ENCODE data around the gene CAVIN2. TPM values are rescaled to one million over a fixed set of nuclear protein-coding genes. Genes with fewer than 3 reads are reported as not detected.

The CAVIN2 gene
- polyA plus RNA-seq, 1 of the 3 experiments (the other 2 are of a cell fraction), result 1.5 TPM

DNA sequence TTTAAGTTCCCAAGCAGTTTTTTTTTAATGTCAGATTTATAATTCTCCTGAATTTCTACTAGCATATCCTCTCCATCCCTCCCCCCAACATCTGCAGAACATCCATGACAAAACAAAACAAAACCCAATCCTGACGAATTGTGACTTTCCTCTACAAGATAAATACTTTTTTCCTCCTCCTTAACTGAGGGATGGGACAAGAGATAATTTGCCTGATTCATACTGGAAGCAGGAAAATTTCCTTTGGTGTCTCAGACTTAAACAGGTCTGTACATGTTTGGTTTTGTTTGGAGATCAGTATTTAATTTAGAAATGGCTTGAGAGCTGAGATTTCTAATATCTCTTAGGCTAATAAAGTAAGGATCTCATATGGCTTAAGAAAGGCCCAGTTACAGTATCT is 2.2 kb downstream of the CAVIN2 start:
- no peaks in the 10 kb centered on the region for H3K9me2 ChIP-seq
- H2AFZ ChIP-seq (ENCODE audit: low read depth), result peak overlapping the region; percentile 76; the same call in 1 of the 2 replicates
- TF ChIP-seq, protein P1, sequence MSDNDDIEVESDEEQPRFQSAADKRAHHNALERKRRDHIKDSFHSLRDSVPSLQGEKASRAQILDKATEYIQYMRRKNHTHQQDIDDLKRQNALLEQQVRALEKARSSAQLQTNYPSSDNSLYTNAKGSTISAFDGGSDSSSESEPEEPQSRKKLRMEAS (IDR thresholded peaks at IDR 0.05; ENCODE audit: low read depth), result no peak
- TF ChIP-seq, protein P2, sequence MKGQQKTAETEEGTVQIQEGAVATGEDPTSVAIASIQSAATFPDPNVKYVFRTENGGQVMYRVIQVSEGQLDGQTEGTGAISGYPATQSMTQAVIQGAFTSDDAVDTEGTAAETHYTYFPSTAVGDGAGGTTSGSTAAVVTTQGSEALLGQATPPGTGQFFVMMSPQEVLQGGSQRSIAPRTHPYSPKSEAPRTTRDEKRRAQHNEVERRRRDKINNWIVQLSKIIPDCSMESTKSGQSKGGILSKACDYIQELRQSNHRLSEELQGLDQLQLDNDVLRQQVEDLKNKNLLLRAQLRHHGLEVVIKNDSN (IDR thresholded peaks at IDR 0.05; ENCODE audit: borderline replicate concordance, low read depth), result no peak
- TF ChIP-seq, protein P3, sequence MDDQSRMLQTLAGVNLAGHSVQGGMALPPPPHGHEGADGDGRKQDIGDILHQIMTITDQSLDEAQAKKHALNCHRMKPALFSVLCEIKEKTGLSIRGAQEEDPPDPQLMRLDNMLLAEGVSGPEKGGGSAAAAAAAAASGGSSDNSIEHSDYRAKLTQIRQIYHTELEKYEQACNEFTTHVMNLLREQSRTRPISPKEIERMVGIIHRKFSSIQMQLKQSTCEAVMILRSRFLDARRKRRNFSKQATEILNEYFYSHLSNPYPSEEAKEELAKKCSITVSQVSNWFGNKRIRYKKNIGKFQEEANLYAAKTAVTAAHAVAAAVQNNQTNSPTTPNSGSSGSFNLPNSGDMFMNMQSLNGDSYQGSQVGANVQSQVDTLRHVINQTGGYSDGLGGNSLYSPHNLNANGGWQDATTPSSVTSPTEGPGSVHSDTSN (IDR thresholded peaks at IDR 0.05), result no peak
- TF ChIP-seq MXI1 (IDR thresholded peaks at IDR 0.05; ENCODE audit: low read depth, low read length) (no peak), RXRA (IDR thresholded peaks at IDR 0.05; ENCODE audit: borderline replicate concordance, low read depth) (no peak), NRF1 (IDR thresholded peaks at IDR 0.05; ENCODE audit: low read depth, low read length) (no peak)
- H3K36me3 ChIP-seq (replicated peaks in 1 of 2; ENCODE audit: control insufficient read depth in 1 of 2, insufficient read depth in 2 of 2, low read length in 1 of 2), result no peaks in the 10 kb centered on the region
- H3K4me1 ChIP-seq (ENCODE audit: control insufficient read depth in 1 of 2, insufficient read depth in 2 of 2, low read depth in 1 of 2, low read length in 1 of 2), result peaks cover 10 to 26% of the 10 kb centered on the region in 2 experiments
- no peaks in the 10 kb centered on the region for H3K79me2 ChIP-seq (ENCODE audit: insufficient read depth)
- POLR2A ChIA-PET, result no interaction called here
- no peaks in the 10 kb centered on the region for H3F3A ChIP-seq (replicated peaks; ENCODE audit: insufficient read depth)
- no peak overlapping the region; a peak in 1 of 4 replicates for H3K4me3 ChIP-seq (ENCODE audit: low read depth in 2 of 2, low read length in 1 of 2)
- H3K4me2 ChIP-seq, result peak overlapping the region; percentile 17; the same call in 1 of the 2 replicates
- no peaks in the 10 kb centered on the region for H4K20me1 ChIP-seq (ENCODE audit: insufficient read depth)
- no peak overlapping the region for H3K9ac ChIP-seq
- WGBS (ENCODE audit: low lambda C conversion rate), result 13% methylated on average over 1 of the region's 1 CpG
- no peak for DNase-seq
- CTCF ChIA-PET, result interaction anchor here (2.0 kb wide), 1 partner anchor 318 kb away, joined by 5 read pairs; no protein-coding TSS in a partner anchor
- H3K27me3 ChIP-seq (ENCODE audit: insufficient read depth), result no peaks in the 10 kb centered on the region
- peak overlapping the region; percentile 52 to 69; a peak in 3 of 4 replicates for H3K27ac ChIP-seq (ENCODE audit: low read depth in 2 of 2, low read length in 1 of 2)
- H3K9me3 ChIP-seq, result no peaks in the 10 kb centered on the region

DNA sequence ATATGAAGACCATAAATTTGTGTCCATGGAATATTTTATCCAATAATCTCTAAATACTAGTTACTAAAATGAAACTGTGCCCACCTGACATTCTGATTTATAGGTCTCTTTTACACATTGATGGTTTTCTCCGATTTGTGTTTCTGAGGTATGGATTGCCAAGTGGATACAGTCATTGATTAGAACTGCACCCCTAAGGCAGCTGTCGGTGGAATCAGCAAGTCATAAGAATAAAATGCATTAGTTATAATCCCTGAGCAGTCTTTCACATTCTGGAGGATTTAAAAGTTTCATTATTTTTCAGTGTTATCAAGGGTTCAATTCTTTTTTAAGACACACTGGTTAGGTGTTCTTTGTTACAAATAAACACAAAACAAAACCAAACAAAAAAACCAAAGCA is 6.0 kb downstream of the CAVIN2 start:
- Histone ChIP-seq H2AFZ (ENCODE audit: low read depth) (no peak overlapping the region), H3K79me2 (ENCODE audit: insufficient read depth) (no peaks in the 10 kb centered on the region), H3K4me2 (no peak overlapping the region), H3K9ac (no peak overlapping the region), H3K4me1 (ENCODE audit: control insufficient read depth in 1 of 2, insufficient read depth in 2 of 2, low read depth in 1 of 2, low read length in 1 of 2) (peaks cover 3 to 12% of the 10 kb centered on the region in 2 experiments; a peak in 3 of 4 replicates), H3K9me2 (no peaks in the 10 kb centered on the region), H4K20me1 (ENCODE audit: insufficient read depth) (no peaks in the 10 kb centered on the region), H3K27ac (ENCODE audit: low read depth in 2 of 2, low read length in 1 of 2) (no peak overlapping the region), H3K36me3 (replicated peaks in 1 of 2; ENCODE audit: control insufficient read depth in 1 of 2, insufficient read depth in 2 of 2, low read length in 1 of 2) (no peaks in the 10 kb centered on the region), H3K4me3 (ENCODE audit: low read depth in 2 of 2, low read length in 1 of 2) (no peak overlapping the region), H3K27me3 (ENCODE audit: insufficient read depth) (no peaks in the 10 kb centered on the region), H3F3A (replicated peaks; ENCODE audit: insufficient read depth) (peaks cover 8% of the 10 kb centered on the region), H3K9me3 (no peaks in the 10 kb centered on the region)
- TF ChIP-seq ELF1 (IDR thresholded peaks at IDR 0.05) (no peak), FOXJ3 (CRISPR knock-in tag; IDR thresholded peaks at IDR 0.05) (no peak), SIN3A (IDR thresholded peaks at IDR 0.05; ENCODE audit: borderline replicate concordance, low read depth, low read length) (no peak), RXRA (IDR thresholded peaks at IDR 0.05; ENCODE audit: borderline replicate concordance, low read depth) (no peak), RAD21 (IDR thresholded peaks at IDR 0.05; ENCODE audit: low read length) (no peak)
- TF ChIP-seq, protein P4, sequence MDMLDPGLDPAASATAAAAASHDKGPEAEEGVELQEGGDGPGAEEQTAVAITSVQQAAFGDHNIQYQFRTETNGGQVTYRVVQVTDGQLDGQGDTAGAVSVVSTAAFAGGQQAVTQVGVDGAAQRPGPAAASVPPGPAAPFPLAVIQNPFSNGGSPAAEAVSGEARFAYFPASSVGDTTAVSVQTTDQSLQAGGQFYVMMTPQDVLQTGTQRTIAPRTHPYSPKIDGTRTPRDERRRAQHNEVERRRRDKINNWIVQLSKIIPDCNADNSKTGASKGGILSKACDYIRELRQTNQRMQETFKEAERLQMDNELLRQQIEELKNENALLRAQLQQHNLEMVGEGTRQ (IDR thresholded peaks at IDR 0.05; ENCODE audit: borderline replicate concordance, low read depth, low read length), result no peak
- ChIA-PET POLR2A (no interaction called here), CTCF (interaction anchor here (1.8 to 2.8 kb wide), 2 partner anchors 28 to 322 kb away, joined by 4 to 7 read pairs; no protein-coding TSS in a partner anchor)
- DNase-seq, result no peak
- WGBS (ENCODE audit: low lambda C conversion rate), result 87% methylated on average over 2 of the region's 2 CpGs

All from SK-N-SH (cell line).